Measurements from ENCODE around the gene COLEC11. TPM values are rescaled to one million over a fixed set of nuclear protein-coding genes. Genes with fewer than 3 reads are reported as not detected.

The COLEC11 gene
- total RNA-seq (2021) = 0.69 to 1.3 TPM (median 0.87 TPM) in 3 replicates
- Bru-seq, nascent RNA = percentile 36 among the genes with signal in this experiment
- long read RNA-seq, experiment 1, partial matches to known transcripts = 0 of 2 reads
- long read RNA-seq, experiment 1, other reads (novel, unspliced or antisense) = 2 of 2 reads
- long read RNA-seq, experiment 2, partial matches to known transcripts = 0 of 1 reads
- long read RNA-seq, experiment 2, other reads (novel, unspliced or antisense) = 1 of 1 reads
- long read RNA-seq, experiment 3, partial matches to known transcripts = 0 of 1 reads
- long read RNA-seq, experiment 3, other reads (novel, unspliced or antisense) = 0 of 1 reads

GRCh38 chr2:3594493-3595281 is at the start of gene COLEC11:
COLEC11 (plus strand) TSS chr2:3595112; CDS start chr2:3604341, 9,229 bp downstream.
- CTCF ChIA-PET = interaction anchor here (0.7 to 1.6 kb wide), 5 partner anchors 11 to 125 kb away, joined by 3 to 5 read pairs (median 3); no protein-coding TSS in a partner anchor
- peak; percentile 66 for DNase-seq (ENCODE audit: low spot score)
- POLR2A ChIA-PET = no interaction called here
- Mint-ChIP-seq H3K36me3 (peaks cover 20% of the 10 kb centered on the region), H3K4me3 (peak within 1 kb of the TSS; percentile 31), H3K4me1 (peaks cover 4% of the 10 kb centered on the region; the same call in 1 of the 2 replicates), H3K27me3 (ENCODE audit: low read depth) (no peaks in the 10 kb centered on the region; the same call in 1 of the 2 replicates), H3K27ac (no peak within 1 kb of the TSS; the same call in 1 of the 2 replicates), H3K9me3 (peaks cover 9% of the 10 kb centered on the region)
- peak; percentile 87 for ATAC-seq
- TF ChIP-seq GRHL2 (CRISPR knock-in tag; IDR thresholded peaks at IDR 0.05; ENCODE audit: insufficient replicate concordance, severe bottlenecking) (no peak), GTF2I (CRISPR knock-in tag; conservative IDR thresholded peaks at IDR 0.05) (no peak), ARID4B (CRISPR knock-in tag; IDR thresholded peaks at IDR 0.05; ENCODE audit: borderline replicate concordance) (no peak), NR2C2 (CRISPR knock-in tag; IDR thresholded peaks at IDR 0.05) (no peak), MAX (CRISPR knock-in tag; IDR thresholded peaks at IDR 0.05) (0 out of 2 replicates have a peak, but pooled peaks have one; percentile 31), ATF3 (CRISPR knock-in tag; conservative IDR thresholded peaks at IDR 0.05) (no peak), SP1 (CRISPR knock-in tag; conservative IDR thresholded peaks at IDR 0.05) (no peak)

- H3K27me3 Mint-ChIP-seq (ENCODE audit: low read depth) = no peaks in the 10 kb centered on the region
- ChIA-PET POLR2A (no interaction called here), CTCF (no interaction called here)
- no peaks in the 10 kb centered on the region for H3K9me3 Mint-ChIP-seq
- no peak overlapping the region for H3K4me3 Mint-ChIP-seq
- no peak for TF ChIP-seq MYBL2 (CRISPR knock-in tag; IDR thresholded peaks at IDR 0.05)
- no peak for TF ChIP-seq TCF7 (CRISPR knock-in tag; IDR thresholded peaks at IDR 0.05; ENCODE audit: low read depth)
- TF ChIP-seq ZNF138 (CRISPR knock-in tag; conservative IDR thresholded peaks at IDR 0.05) = no peak
- TF ChIP-seq ZNF416 (CRISPR knock-in tag; IDR thresholded peaks at IDR 0.05) = no peak
- TF ChIP-seq ZNF219 (CRISPR knock-in tag; IDR thresholded peaks at IDR 0.05; ENCODE audit: borderline replicate concordance) = no peak
- no peak for TF ChIP-seq OVOL2 (CRISPR knock-in tag; IDR thresholded peaks at IDR 0.05; ENCODE audit: borderline replicate concordance)
- TF ChIP-seq ZNF423 (CRISPR knock-in tag; IDR thresholded peaks at IDR 0.05) = no peak
- no peak for TF ChIP-seq USF2 (CRISPR knock-in tag; IDR thresholded peaks at IDR 0.05)
- no peak for TF ChIP-seq CREM (CRISPR knock-in tag; IDR thresholded peaks at IDR 0.05)
- H3K4me1 Mint-ChIP-seq = no peaks in the 10 kb centered on the region
- no peak overlapping the region for H3K27ac Mint-ChIP-seq
- DNase-seq (ENCODE audit: low spot score) (no peak), ATAC-seq (no peak)
- peaks cover 88% of the 10 kb centered on the region for H3K36me3 Mint-ChIP-seq
These were observed 49.0 kb upstream of the COLEC11 start for GRCh38 chr2:3545788-3546478.
